Measurements from ENCODE around the gene USP34. TPM values are rescaled to one million over a fixed set of nuclear protein-coding genes. Genes with fewer than 3 reads are reported as not detected.

USP34 gene
- total and polyA plus RNA-seq, 2 of the 8 experiments (the other 6 are each of a cell fraction or from before 2014, with no cell fraction given) = 56.7 to 91.7 TPM

GRCh38 chr2:61415265-61415664, 55.6 kb downstream of the USP34 start:
- Histone ChIP-seq H3K27me3 (replicated peaks in 1 of 4; ENCODE audit: control insufficient read depth in 3 of 4, extremely low read depth in 1 of 4, insufficient read depth in 3 of 4, low read length in 3 of 4) (no peaks in the 10 kb centered on the region), H2AFZ (ENCODE audit: low read length) (no peak overlapping the region), H3K9ac (replicated peaks in 1 of 4; ENCODE audit: extremely low read depth in 1 of 4, low read depth in 3 of 4, low read length in 3 of 4) (no peak overlapping the region), H3K4me1 (replicated peaks in 1 of 4; ENCODE audit: control insufficient read depth in 3 of 4, insufficient read depth in 4 of 4, low read length in 3 of 4) (no peaks in the 10 kb centered on the region), H3K18ac (ENCODE audit: extremely low read depth, low read length) (no peak overlapping the region), H2BK5ac (ENCODE audit: low read depth, low read length) (no peak overlapping the region), H3K9me3 (ENCODE audit: insufficient read depth in 2 of 2, low read depth in 1 of 2, low read length in 1 of 2) (no peaks in the 10 kb centered on the region), H3K79me2 (ENCODE audit: control insufficient read depth in 1 of 2, insufficient read depth in 2 of 2, low read length in 2 of 2) (peaks cover 0 to 38% of the 10 kb centered on the region in 2 experiments; a peak in 3 of 4 replicates), H4K5ac (ENCODE audit: insufficient read length, low read depth, low read length) (no peak overlapping the region), H4K20me1 (replicated peaks in 1 of 2; ENCODE audit: control insufficient read depth in 1 of 2, insufficient read depth in 2 of 2, low read length in 2 of 2) (no peaks in the 10 kb centered on the region), H2BK120ac (replicated peaks; ENCODE audit: low read depth, low read length) (no peak overlapping the region), H4K8ac (ENCODE audit: extremely low read depth, insufficient read depth, low read length) (no peak overlapping the region), H2BK20ac (ENCODE audit: low read length) (no peak overlapping the region), H3K4me3 (ENCODE audit: extremely low read depth in 1 of 4, insufficient read depth in 2 of 4, low read depth in 3 of 4, low read length in 4 of 4) (no peak overlapping the region), H3K56ac (replicated peaks; ENCODE audit: insufficient read length, low read depth, low read length) (no peak overlapping the region), H2BK15ac (ENCODE audit: low read length) (no peak overlapping the region), H3K36me3 (ENCODE audit: control insufficient read depth in 2 of 4, insufficient read depth in 4 of 4, low read length in 3 of 4) (peaks cover 0 to under 1% (median 0%) of the 10 kb centered on the region in 4 experiments; a peak in 3 of 8 replicates), H3K4ac (replicated peaks; ENCODE audit: insufficient read length, low read depth, low read length) (no peak overlapping the region), H2AK5ac (ENCODE audit: low read depth, low read length) (no peak overlapping the region), H2BK12ac (ENCODE audit: low read depth, low read length) (no peak overlapping the region), H3K4me2 (ENCODE audit: insufficient read depth in 1 of 2, low read depth in 2 of 2, low read length in 2 of 2) (no peak overlapping the region), H3K79me1 (ENCODE audit: low read depth, low read length) (no peaks in the 10 kb centered on the region; the same call in 1 of the 2 replicates), H4K91ac (replicated peaks; ENCODE audit: insufficient read length, low read length) (no peak overlapping the region), H3K14ac (ENCODE audit: insufficient read length) (no peak overlapping the region), H3K23me2 (ENCODE audit: low read depth, low read length) (no peaks in the 10 kb centered on the region), H3K27ac (ENCODE audit: low read depth, low read length) (no peak overlapping the region), H3K23ac (ENCODE audit: insufficient read length) (no peak overlapping the region)
- no peak for FAIRE-seq
- no peak for DNase-seq (ENCODE audit: low read depth in 1 of 2, low spot score in 2 of 2)
- 92% methylated on average over 1 of the region's 1 CpG; no CpG with 5 or more reads in 1 of the 2 experiments for WGBS, 2 experiments (ENCODE audit: extremely low coverage in 1 of 2, insufficient coverage in 1 of 2, insufficient read length in 1 of 2, insufficient replicate concordance in 2 of 2, low coverage in 1 of 2, low lambda C conversion rate in 2 of 2, missing lambda C conversion rate in 1 of 2)
- CTCF ChIA-PET (ENCODE audit: partially characterized antibody) = interaction anchor here (0.6 to 3.0 kb wide), 3 partner anchors 11 to 28 kb away, joined by 3 to 19 read pairs (median 4); no protein-coding TSS in a partner anchor
- POLR2A ChIA-PET (ENCODE audit: partially characterized antibody) = no interaction called here
- TF ChIP-seq EGR1 (IDR thresholded peaks at IDR 0.05; ENCODE audit: borderline replicate concordance, low read depth, low read length) = no peak
- TF ChIP-seq TCF12 (IDR thresholded peaks at IDR 0.05; ENCODE audit: low read depth, low read length) = no peak
- no peak for TF ChIP-seq KDM5A (IDR thresholded peaks at IDR 0.05; ENCODE audit: low read length)
- no peak for TF ChIP-seq RXRA (IDR thresholded peaks at IDR 0.05; ENCODE audit: insufficient read depth, low read depth, low read length)
- no peak for TF ChIP-seq POLR2A (IDR thresholded peaks at IDR 0.05; ENCODE audit: control extremely low read depth in 1 of 2, low read depth in 2 of 2, low read length in 2 of 2)
- TF ChIP-seq MAFK (IDR thresholded peaks at IDR 0.05; ENCODE audit: low read depth, low read length) = no peak
- TF ChIP-seq HDAC2 (IDR thresholded peaks at IDR 0.05; ENCODE audit: borderline replicate concordance in 1 of 2, low read depth in 2 of 2, low read length in 2 of 2) = no peak
- TF ChIP-seq SUZ12 (IDR thresholded peaks at IDR 0.05; ENCODE audit: low read length) = no peak
- TF ChIP-seq CTBP2 (IDR thresholded peaks at IDR 0.05; ENCODE audit: borderline replicate concordance, insufficient read depth, insufficient read length, low read length) = no peak

Data from H1 (cell line).